HepG2 (cell line): ENCODE data around the gene COPB2. TPM values are rescaled to one million over a fixed set of nuclear protein-coding genes. Genes with fewer than 3 reads are reported as not detected.
A peak's percentile ranks its signal among the peaks of the same experiment; 100 is the strongest.

Experiments used
- AFF4 ChIP-seq: sonication (generic); formaldehyde crosslinking; IDR thresholded peaks from 2 replicates; pipeline ENCODE4 v1.4.0; 2020; ENCODE audit warnings: missing genetic modification reagents
- ATRX ChIP-seq: sonication (generic); formaldehyde crosslinking; IDR thresholded peaks from 2 replicates; pipeline ENCODE4 v1.4.0; 2020; ENCODE audit warnings: missing genetic modification reagents, borderline replicate concordance
- CREB3 ChIP-seq: sonication (generic); formaldehyde crosslinking; IDR thresholded peaks from 2 replicates; pipeline ENCODE4 v1.5.0; 2020; ENCODE audit warnings: missing genetic modification reagents
- DMTF1 ChIP-seq: sonication (generic); formaldehyde crosslinking; IDR thresholded peaks from 2 replicates; pipeline ENCODE4 v1.4.0; 2020; ENCODE audit warnings: mild to moderate bottlenecking, missing genetic modification reagents
- FOXO1 ChIP-seq: sonication (generic); formaldehyde crosslinking; IDR thresholded peaks from 2 replicates; pipeline ENCODE4 v1.4.0; 2020; ENCODE audit warnings: missing genetic modification reagents
- LCORL ChIP-seq, 2 experiments: fragments of 450-650 bp in 1 of 2; sonication (generic) in 1 of 2; formaldehyde crosslinking in 1 of 2; IDR thresholded peaks; 2 replicates each; pipeline versions ENCODE4 v1.5.0 to v1.6.1; 2017 to 2020; ENCODE audit warnings: antibody characterized with exemption in 1 of 2, missing genetic modification reagents in 1 of 2
- MBNL3 ChIP-seq: fragments of 250-450 bp; sonication (Bioruptor Pico); conservative IDR thresholded peaks from 2 replicates; pipeline ENCODE4 v1.8.0; 2022; ENCODE audit warnings: mild to moderate bottlenecking, inconsistent platforms
- MED1 ChIP-seq: sonication (generic); formaldehyde crosslinking; IDR thresholded peaks from 2 replicates; pipeline ENCODE4 v1.4.0; 2020; ENCODE audit warnings: missing genetic modification reagents
- MZF1 ChIP-seq: sonication (generic); formaldehyde crosslinking; IDR thresholded peaks from 2 replicates; pipeline ENCODE4 v1.8.1; 2023; ENCODE audit warnings: mild to moderate bottlenecking, missing genetic modification reagents, borderline replicate concordance
- NKX3-1 ChIP-seq: sonication (generic); formaldehyde crosslinking; IDR thresholded peaks from 2 replicates; pipeline ENCODE4 v1.5.0; 2020; ENCODE audit warnings: missing genetic modification reagents
- TIGD3 ChIP-seq: sonication (generic); formaldehyde crosslinking; IDR thresholded peaks from 2 replicates; pipeline ENCODE4 v1.5.1; 2020; ENCODE audit warnings: mild to moderate bottlenecking, missing genetic modification reagents, borderline replicate concordance
- ZKSCAN1 ChIP-seq: fragments of 150-350 bp; IDR thresholded peaks from 2 replicates; pipeline ENCODE4 v1.6.1; 2014; ENCODE audit warnings: low read length
- ZKSCAN8 ChIP-seq: IDR thresholded peaks from 2 replicates; pipeline ENCODE4 v1.6.1; 2016; ENCODE audit warnings: borderline replicate concordance, missing genetic modification reagents, missing compliant biosample characterization
- ZNF335 ChIP-seq: sonication (generic); formaldehyde crosslinking; IDR thresholded peaks from 2 replicates; pipeline ENCODE4 v1.4.0; 2020; ENCODE audit warnings: missing genetic modification reagents
- ZNF431 ChIP-seq: sonication (generic); formaldehyde crosslinking; IDR thresholded peaks from 2 replicates; pipeline ENCODE4 v1.9.0; 2022; ENCODE audit warnings: missing genetic modification reagents, low read depth, mild to moderate bottlenecking, borderline replicate concordance
- ZNF562 ChIP-seq: sonication (generic); formaldehyde crosslinking; IDR thresholded peaks from 2 replicates; pipeline ENCODE4 v1.8.0; 2022; ENCODE audit warnings: missing genetic modification reagents, borderline replicate concordance
- ZNF569 ChIP-seq: sonication (generic); formaldehyde crosslinking; IDR thresholded peaks from 2 replicates; pipeline ENCODE4 v1.5.0; 2020; ENCODE audit warnings: mild to moderate bottlenecking, missing genetic modification reagents, moderate library complexity, borderline replicate concordance
- polyA plus RNA-seq, 8 experiments: library from polyadenylated mRNA; depleted of rRNA in 3 of 8; stranded (reverse) in 7 of 8; unstranded in 1 of 8; fragments of >200 nt; fragmentation: Illumina TruSeq in 4 of 8; extraction: Trizol in 4 of 8; gene quantifications; 2 replicates each; pipeline versions ENCODE4 v1.2.1 to v1.2.3, GENCODE V29; 2011 to 2016; ENCODE audit warnings: low read depth in 4 of 8, missing spikeins in 1 of 8, mixed read lengths in 1 of 8; ENCODE audit not compliant: insufficient read depth in 1 of 8
- total RNA-seq, 5 experiments: library from RNA; depleted of rRNA; stranded (reverse); fragments of >200 nt; fragmentation: Illumina TruSeq; extraction: Trizol; gene quantifications; 2 replicates each; pipeline ENCODE4 v1.2.3, GENCODE V29; 2016; ENCODE audit warnings: low read depth in 1 of 5
- TF ChIP-seq, protein P1 (sequence below): sonication (generic); formaldehyde crosslinking; IDR thresholded peaks from 2 replicates; pipeline ENCODE4 v1.4.0; 2020; ENCODE audit warnings: missing genetic modification reagents, borderline replicate concordance
- TF ChIP-seq, protein P2 (sequence below): sonication (generic); formaldehyde crosslinking; IDR thresholded peaks from 2 replicates; pipeline ENCODE4 v1.5.0; 2020; ENCODE audit warnings: missing genetic modification reagents

Gene COPB2
- total and polyA plus RNA-seq, 2 of the 13 experiments (the other 11 are each of a cell fraction or from before 2014, with no cell fraction given) = 83.3 to 217 TPM

DNA sequence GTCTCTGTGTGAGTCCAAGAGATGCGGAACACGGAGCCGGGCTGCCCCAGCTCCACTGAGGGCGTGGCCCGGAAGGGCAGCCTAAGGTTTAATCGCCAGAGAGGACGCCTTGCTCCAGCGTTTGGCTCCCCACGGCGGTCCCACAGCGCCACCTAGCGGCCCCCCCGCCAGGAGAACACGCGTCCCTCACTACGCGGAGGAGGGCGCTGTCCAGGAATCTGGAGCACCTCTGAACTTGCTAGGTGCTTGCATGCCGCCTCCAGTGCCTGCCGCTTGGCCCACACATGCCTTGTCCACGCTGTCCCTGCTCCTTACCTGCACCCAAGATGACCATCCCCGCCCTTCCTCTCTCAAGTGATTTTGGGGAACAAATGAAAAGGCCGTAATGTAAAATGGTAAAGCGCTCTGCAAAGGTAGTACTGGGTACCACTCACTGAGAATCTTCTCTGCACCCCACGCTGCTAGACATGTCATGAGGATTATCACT is 60.0 kb downstream of the COPB2 start (continued):
- TF ChIP-seq AFF4 (CRISPR knock-in tag) (no peak), NKX3-1 (CRISPR knock-in tag) (no peak), TIGD3 (CRISPR knock-in tag) (no peak), ZNF431 (CRISPR knock-in tag) (no peak), FOXO1 (CRISPR knock-in tag) (peak; percentile 56; the same call in 1 of the 2 replicates), ZKSCAN8 (0 out of 2 replicates have a peak, but pooled peaks have one; percentile 50), ZNF569 (CRISPR knock-in tag) (no peak), ATRX (no peak), ZKSCAN1 (no peak), ZNF562 (CRISPR knock-in tag) (no peak), MZF1 (no peak), DMTF1 (CRISPR knock-in tag) (no peak), MED1 (CRISPR knock-in tag) (no peak), LCORL (IDR thresholded peaks at IDR 0.05) (no peak), LCORL (CRISPR knock-in tag; IDR thresholded peaks at IDR 0.05) (no peak), CREB3 (CRISPR knock-in tag) (no peak), ZNF335 (CRISPR knock-in tag) (no peak), MBNL3 (CRISPR knock-in tag) (no peak)
- TF ChIP-seq, protein P1, sequence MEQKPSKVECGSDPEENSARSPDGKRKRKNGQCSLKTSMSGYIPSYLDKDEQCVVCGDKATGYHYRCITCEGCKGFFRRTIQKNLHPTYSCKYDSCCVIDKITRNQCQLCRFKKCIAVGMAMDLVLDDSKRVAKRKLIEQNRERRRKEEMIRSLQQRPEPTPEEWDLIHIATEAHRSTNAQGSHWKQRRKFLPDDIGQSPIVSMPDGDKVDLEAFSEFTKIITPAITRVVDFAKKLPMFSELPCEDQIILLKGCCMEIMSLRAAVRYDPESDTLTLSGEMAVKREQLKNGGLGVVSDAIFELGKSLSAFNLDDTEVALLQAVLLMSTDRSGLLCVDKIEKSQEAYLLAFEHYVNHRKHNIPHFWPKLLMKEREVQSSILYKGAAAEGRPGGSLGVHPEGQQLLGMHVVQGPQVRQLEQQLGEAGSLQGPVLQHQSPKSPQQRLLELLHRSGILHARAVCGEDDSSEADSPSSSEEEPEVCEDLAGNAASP (CRISPR knock-in tag) = peak; percentile 62; the same call in 1 of the 2 replicates
- TF ChIP-seq, protein P2, sequence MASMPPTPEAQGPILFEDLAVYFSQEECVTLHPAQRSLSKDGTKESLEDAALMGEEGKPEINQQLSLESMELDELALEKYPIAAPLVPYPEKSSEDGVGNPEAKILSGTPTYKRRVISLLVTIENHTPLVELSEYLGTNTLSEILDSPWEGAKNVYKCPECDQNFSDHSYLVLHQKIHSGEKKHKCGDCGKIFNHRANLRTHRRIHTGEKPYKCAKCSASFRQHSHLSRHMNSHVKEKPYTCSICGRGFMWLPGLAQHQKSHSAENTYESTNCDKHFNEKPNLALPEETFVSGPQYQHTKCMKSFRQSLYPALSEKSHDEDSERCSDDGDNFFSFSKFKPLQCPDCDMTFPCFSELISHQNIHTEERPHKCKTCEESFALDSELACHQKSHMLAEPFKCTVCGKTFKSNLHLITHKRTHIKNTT (CRISPR knock-in tag) = no peak
